Cerebellar nuclear complex (tissue), 1 donor: ENCODE measurements around the gene CCDC167.

Experiments
- DNase-seq, 2 experiments: peaks; one replicate each; lab custom pipeline; 2025; lab: John Stamatoyannopoulos, UW

Gene CCDC167

DNA sequence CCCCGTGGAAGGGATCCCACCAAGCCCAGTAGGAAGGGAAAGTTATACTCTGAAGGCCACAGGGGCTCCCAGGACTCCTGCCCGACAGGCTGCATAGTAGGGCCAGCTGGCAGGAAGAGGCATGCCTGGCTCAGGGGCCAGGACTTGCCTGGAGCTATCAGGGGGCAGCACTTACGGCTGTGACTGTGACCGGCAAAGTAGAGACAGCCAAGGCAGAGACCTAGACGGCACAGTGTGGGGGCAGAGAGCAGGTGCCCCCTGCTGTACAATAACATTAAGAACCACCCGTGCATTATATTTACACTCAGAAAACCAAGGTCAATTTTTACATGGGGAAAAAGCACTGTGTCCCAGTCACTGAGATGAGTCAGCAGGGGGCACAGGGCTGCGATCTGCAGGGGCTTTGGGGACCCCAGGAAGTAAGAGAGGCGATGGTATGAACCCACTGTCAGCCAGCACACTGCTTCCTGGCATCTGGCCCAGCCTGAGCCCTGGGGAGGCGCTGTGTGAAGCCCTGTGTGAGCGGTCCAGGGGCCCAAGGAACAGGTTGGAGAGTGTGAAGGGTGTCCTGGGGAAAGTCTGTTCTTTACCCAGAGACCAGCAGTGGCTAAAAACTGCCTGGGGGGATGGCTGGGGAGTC is 9.9 kb downstream of the CCDC167 start:
- DNase-seq: no peak

DNA sequence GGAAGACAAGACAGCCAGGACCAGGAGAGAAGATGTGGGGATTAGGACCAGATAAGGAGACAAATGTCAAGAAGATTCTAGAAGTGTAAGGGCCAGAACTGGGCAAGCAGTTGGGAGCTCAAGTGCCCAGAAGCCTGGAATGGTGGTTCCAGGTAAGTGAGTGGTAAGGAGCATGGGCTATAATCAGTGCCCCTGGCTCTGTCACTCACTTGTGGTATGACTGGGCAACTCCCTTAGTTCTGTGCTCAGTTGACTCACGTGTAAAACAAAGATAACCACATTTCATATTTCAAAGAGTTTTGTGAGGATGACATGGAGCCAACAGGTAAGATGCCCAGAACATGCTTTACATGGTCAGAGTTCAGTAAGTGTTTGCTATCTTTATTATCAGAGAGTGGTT is 11.2 kb downstream of the CCDC167 start:
- no peak for DNase-seq

DNA sequence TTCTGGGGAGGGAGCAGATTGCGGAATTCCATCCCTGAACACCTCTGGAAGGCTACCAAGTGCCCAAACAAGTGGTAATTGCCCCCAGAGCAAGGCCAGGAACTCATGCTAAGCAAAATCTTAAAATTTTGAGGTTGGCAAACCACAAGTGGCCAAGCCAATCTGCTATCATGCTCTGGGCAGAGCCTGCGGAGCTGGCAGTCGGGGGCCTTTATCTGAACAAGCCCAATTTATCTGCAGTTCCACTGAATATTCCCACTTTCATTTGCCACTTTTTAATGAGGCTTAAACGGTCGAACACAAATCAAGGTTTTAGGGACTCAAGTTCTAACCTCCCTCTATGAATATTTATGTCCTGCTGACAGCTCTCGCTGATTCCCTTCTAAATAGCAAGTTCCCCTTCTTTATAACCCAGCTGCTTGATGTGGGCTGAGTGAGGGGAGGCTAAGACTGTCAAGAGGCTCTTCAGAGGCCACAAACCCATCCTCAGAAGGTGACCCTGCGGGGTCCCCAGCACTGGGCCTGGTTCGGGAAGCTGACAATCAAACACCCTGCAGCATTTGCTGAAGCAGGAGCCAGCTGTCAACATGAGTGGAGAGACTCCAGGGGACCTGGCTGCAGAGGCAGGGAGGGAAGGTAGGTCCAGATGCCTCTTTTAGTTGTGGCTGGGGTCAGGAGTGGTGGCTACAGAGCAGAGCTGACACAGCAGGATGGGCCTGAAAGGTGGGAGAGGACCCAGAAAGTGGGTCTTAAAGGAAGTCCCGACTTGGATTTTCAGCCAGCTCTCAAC is 11.9 kb downstream of the CCDC167 start:
- no peak for DNase-seq

DNA sequence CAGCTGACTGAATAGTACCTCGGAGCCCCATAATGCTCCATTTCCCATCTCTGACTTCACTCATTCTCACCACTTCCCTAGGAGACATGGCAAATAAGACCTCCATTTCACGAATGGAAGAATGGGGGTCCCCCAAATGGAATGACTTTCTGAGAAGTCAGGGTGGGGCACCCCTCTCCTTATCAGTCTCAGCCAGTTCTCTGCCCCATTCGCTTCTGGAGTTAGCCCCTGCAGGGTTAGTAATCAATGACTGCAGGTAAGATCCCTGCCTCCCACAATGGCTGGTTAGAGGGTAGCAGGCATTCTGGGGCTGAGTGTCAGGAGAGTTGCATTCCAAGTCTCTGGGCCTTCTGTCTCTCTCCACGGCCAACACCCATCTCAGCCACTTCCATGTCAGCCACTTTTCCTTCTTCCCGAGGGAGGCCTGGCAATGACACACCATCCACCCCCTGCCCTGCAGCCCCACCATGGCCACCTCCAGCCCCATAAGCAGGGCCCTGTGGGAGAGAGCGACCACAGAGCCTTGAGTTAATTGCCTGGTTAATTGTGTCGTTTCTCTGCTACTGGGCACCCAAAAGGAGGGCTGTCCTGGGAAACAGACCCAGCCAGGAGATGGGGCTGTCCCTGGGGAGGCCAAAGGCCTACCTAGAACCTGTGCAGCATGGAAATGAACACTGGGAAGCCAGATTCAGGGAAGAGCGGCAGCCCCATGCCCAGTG is 13.4 kb downstream of the CCDC167 start:
- DNase-seq: no peak

DNA sequence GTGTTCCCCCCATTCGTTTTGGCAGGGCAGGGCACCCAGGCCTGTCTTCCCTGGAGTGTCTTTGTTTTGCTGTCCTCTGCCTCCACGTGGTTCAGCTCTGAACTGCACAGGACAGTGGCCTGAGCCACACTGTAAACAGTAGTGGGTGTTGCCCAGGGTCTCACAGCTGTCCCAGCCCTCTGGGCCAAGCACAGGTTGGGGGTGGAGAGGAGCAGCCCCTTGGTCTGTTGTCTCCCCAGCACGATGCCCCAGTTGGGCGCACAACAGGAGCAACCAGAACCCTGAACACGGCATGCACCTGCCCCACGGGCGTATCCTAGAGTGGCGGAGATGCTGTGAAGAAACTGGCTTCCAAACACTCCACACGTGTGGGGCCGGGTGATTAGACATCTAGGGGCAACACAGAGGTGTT is 14.4 kb downstream of the CCDC167 start:
- DNase-seq: no peak

DNA sequence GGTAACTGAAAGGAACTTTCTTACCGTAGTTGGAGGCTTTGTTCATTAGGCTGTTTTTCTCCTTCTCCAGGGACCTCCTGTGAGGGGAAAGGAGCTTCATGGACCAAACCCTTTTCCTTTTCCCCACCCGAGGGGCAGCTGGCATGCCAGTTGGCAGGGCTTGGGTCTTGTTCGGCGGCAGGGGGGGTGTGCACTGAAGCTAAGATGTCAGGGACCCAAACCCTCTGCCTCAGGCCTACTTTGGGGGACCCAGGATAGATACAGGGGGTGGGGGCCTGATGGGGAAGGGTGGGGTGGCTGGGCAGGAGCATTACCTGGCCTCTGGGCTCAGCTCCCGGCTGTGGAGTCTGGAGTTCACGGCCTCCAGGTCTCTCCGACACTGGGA is 14.9 kb downstream of the CCDC167 start:
- DNase-seq: no peak

DNA sequence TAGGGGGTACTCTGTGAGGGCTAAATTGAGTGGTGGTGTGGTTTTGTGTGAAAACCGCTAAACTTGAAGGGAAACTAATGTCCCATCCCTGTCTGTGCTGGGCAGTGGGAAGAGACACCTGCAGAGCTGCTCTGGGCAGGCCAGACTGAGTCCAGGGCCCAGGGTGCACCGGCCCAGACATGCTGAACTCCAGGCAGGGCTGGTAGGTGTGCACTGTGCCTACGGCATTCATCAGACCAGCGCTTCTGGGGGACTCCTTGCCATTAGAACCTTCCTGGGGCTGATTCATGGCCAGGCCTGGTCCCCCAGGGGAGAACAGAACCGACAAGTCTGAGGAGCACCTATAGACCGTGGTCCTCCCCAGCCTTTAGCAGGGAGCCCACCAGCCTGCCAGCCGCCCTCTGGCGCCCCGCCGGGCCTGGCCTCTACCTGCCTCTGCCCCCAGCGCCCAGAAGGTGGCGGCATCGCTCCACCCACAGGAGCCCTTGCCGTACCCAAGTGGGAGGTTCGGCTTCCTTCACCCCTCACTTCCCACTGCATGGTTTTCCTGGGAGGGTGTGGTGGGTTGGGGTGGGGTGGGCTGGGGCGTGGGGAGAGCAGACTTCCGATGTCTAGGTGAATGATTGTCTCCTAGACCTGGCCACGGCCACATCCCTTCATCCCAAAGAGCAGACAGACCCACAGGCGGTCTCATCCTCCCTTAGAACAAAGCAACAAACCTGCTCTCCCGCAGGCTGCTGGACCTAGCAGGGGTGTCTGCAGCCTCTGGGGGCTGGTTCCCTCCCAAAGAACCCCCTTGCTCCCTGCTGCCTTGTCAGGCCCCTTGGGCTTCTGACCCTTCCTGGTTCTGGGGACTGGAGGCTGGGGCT is 15.5 kb downstream of the CCDC167 start:
- DNase-seq: no peak

DNA sequence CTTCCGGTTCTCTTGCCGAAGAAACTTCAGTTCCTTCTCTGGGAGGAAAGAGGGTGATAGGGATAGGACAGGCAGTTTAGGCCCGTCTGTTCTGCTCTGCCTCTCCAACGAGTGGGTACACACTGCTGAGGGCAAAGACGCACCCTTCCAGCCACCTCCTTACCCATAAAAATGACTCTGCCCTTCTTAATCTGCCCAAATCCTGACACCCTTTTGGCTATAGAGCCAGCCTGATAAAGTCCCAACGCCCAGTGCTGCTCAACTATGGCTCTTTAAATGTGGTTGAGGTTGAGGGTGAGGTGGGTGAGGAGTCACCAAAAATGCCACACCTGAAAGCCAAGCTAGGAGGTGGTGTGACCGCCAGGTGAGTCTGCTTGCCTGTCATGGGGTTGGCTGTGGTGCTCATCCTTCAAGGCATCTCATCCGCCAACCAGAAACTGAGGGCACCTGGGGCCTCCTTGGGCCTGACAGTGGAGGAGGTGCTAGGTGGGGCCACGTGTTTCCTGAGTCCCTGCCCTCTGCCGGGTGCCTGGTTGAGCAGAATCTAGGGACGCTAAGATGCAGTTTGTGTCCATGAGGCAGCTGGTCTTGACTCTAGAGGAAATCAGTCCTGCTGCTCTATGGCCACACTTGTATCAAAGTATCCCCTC is 16.3 kb downstream of the CCDC167 start:
- DNase-seq: no peak

DNA sequence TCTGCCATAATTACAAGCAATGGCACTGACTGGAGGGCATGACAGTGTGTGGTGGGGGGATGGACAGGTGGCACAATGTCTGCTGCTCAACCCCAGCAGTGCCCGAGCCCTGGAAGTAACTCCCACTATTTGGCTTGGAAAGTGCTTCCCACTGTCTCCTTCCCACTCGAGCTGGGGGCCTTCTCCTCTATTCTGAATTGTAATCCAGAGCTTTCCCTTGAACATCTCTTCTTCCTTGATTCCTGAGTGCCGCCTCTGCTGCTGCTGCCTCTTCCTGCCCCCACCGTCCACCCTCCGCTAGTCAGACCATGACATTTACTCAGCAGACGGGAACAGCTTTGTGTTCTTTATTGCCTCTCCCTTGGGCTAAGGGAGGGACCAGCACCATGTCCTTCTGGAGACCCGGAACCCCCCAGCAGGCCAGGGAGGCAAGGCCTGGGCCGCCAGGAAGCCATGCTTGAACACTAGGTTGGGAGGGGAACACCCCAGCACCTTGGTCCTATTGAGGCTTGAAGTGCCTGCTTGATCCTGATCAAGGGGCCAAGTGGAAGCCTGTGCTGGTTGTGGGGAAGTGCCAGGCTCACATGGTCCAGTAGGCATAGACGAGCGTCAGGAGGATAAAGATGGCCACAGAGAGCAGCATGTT is 17.0 kb downstream of the CCDC167 start:
- DNase-seq: no peak

DNA sequence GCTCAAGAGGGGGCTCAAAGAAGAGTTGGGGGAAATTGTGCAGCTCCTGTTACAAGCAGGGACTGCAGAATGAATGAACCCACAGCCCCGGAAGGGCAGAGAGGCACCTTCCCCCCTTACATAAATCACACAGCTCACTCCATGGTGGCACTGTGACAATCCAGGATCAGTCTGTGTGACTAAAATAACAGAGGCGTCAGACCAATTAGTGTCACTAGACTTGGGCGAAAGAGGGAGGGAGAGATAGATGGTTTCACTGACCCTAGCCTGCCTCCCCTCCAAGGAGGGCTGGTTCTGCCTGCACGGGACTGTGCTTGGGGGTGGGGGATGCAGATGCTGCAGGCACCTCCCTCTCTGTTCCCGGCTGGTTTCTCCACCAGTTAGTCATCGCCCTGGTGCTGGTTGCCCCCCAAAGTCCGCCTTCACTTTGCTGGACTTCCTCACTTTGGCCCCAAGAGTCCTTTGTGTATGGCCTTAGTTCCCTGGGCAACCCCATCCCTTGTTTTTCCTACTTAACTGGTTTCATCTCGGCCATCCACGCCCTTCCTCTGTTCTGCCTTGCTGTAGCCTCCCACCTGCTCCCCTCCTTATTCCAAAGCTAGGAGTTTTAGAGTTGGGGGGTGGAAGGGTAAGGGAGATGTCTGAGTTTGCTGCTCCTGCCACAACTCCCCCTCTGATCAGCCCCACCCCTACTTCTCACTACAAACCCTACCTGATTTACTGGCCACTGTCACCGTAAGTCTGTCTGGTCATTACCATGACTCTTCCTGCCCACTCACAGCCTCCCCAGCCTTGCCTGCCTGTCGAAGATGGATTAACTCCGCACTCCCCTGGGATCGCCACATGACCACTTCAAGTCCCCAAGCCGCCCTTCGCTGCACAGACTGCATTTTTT is 17.7 kb downstream of the CCDC167 start:
- no peak for DNase-seq

DNA sequence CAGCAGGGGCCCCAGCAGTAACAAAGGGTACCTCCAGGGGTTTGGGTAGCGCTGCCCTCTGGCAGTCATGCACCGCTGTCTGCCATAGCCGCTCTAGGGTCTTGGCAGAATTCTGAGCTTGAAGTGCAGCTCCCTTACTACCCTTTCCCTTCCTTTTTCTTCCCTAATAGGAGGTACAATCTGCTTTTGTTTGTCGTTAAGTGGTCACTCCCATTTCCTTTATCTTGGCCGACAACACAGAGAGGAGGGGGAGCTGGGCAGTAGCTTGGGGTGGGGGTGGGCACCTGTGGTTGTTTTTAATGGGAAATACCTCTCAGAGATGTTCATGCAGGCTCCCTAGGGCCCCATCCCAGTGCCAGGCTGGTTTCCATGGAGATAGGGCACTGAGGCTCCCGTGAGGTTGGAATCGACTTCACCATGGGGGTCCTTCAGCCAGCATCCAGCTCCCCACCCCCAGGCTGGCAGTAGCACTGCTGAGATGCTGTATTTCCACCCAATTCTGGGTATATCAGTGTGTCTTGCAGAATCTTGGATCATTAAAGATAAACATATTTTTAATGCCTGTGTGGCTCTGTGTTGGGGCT is 18.6 kb downstream of the CCDC167 start:
- DNase-seq: no peak

DNA sequence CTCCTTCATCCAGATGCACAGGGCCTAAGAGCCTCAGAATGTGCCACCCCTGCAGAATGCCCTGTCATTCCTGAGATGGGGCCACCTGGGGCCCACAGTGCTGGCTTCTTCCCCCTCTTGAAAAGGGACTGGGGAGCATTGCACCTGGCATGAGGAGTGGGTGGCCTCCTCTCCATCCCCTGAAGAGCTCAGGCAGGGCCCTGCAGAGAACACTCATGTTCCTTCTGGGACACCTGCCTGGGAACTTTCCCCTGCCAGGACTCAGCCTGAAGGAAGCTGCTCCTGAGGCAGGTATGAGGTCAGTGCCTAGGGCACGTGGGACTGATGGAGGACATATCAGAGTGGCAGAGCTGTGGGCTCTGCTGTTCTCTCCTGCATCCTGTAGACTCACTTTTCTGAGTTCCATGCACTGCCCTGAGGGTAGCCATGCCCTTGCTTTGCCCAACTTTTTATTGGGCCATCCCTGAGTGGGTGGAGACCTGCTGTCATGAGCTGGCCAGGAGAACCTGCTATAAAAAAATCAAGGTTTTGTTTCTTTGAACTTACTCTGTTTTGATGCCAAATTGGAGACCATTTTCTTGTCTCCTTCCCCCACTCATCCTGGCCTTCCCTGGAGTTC is 19.5 kb downstream of the CCDC167 start:
- DNase-seq: no peak

DNA sequence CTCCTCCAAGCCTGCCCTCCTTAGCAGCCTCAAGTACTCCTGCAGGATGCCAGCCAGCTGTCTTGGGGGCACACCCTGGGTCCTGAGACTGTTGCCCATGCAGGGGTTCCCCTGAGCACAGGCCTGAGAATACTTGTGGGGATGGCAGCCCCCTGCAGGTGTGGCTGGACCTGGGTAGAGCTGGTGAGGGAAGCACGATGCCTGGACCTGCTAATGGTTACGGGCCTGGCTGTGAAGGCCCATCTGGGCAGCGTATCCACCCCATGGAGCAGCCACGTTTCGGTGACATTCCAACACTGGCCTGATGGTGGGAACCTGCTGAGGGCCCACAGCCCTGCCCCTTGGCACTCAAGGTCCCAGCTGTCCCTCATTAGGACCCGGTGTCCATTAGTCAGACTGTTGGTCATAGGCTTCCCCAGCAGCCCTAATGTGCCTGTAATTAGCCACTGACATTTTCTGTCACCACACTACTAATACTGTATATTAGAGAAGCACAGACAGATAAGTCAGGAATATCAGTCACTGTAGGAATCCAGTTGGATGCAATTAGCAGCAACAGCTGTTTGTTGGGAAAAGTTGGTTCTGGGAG is 20.3 kb downstream of the CCDC167 start:
- DNase-seq: no peak

DNA sequence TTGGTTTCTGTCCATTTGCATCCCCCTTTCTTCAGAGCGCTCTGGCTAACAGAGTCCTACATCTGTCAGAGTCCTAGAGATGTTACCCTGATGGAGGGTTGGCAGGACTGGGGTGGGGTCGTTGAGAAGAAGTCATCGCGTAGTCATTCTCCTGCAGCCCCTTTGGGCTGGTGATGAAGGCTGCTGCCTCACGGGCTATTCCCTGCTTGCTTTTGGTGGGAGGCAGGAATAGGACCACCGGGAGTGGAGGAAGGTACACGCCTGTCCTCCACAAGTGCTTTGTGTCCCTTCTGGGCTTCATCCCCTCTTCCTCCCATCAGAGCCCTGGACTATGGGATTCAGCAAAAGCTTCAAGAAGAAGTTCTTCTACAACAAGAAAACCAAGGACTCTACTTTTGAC is 20.9 kb downstream of the CCDC167 start:
- no peak for DNase-seq

DNA sequence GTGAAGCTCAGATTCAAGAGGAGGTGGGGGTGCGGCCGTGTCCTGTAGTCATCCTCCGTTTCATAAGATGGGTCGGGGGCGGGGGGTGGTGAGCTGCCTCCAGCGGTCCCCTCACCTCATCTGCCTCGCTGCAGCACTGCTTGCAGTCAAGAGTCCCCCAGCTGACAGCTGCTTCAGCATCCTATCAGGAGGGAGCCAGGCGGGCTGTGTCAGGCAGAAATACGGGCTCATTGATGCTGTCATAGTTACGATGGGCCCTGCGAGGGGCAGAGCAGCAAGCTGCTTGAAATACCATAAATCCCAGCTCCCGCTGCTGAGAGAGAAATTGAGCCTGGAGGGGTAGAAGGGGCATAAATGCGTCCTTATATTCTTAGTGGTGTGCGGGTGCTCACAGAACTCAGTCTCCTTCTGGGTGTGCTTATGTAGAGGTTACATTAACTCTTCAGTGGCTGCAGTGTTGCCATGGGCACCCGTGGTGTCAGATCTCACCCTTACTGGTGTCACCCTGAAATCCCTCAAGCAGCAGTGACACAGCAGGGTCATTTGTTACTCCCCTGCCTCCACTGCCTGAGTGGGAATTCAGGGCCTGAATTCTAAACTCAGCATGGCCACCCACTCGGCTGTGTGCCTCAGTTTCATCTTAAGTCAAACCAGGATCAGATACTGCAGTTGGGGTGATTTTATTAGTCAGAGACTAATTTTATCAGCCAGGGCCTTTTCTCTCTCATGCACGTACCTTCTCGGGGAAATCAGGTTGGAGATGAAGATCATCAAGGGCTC is 21.8 kb downstream of the CCDC167 start:
- no peak for DNase-seq

DNA sequence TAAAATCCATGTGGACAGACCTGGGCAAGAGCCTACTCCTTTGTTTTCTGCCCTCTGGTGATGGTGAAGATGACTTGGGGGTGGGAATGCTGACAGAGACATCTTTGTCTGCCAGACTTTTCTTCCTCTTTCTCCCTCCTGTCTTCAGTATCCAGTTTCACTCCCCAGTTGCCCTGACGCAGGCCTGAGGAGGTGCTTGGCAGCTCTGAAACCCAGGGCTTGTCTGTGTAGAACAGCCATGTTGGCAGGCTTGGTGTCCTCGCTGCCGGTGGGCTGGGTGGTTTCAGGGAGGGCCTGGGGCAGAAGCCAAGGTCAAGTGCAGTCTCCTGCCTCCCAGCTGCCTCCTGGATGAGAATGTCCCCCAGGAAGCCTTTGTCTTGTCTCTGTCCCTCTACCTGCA is 22.5 kb downstream of the CCDC167 start:
- no peak for DNase-seq

DNA sequence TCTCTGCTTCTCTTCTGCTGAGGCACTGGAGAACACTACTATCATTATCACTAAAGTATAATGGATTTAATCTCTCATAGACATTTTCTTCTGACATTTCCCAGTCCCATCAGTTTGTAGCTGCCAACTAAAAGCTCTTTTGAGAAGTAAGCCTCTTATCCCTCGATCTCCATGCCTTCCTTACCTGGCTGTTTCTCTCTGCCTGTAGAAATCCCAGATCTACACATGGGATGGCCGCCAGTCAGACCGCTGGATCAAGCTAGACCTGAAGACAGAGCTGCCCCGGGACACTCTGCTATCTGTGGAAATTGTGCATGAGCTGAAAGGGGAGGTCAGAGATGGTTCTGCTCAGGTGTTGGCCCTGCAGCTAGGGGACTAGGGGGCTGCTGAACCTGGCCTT is 25.4 kb downstream of the CCDC167 start:
- DNase-seq: no peak
